NCI-H2227 treated with DMSO at 0.1 percent for 48 hours (cell line): Measurements from ENCODE around the gene OTOGL.

Source experiments
- DNase-seq: peaks from one replicate; lab custom pipeline; 2025; lab: John Stamatoyannopoulos, UW

Gene OTOGL

DNA sequence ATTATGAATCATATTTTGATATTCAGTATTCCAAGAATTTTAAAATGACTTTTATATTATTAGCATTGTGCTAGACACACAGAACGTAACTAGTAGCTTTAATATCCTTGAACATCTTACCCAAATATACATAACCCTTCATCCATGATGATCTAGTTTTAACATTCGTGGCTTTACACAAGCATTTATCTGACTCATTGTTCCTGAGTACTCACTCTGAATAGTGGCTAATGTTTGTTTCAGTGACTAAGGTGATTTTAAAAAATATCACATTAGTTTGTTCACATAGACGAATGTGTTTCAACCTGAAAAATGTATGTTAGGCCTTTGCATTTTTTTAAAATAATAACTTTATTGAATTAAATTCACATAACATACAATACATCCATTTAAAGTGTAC is 264.7 kb downstream of the OTOGL start:
- DNase-seq: no peak

DNA sequence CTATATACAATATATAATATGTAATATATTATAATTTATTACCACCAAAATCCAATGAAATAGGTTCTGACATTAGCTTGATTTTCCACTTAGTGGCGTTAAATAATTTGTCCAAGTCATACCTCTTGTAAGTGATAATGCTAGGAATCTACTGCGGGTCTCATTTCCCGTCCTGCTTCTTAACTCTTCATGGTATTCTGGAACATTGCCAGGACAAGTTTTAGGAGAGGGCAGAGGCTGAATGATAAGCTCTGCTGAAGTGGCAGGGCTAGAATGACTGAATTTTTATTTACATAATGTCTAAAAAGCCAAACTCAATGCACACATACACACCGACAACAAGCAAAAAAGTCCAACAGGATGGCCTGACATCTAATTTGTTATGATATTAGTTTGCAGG is 274.3 kb downstream of the OTOGL start:
- no peak for DNase-seq

GRCh38 chr12:80374615-80375014 is 275.3 kb downstream of the OTOGL start:
- DNase-seq: no peak

GRCh38 chr12:80377140-80377794 is 277.9 kb downstream of the OTOGL start:
- no peak for DNase-seq

- no peak for DNase-seq
These were observed 281.8 kb downstream of the OTOGL start for GRCh38 chr12:80381121-80381520.

GRCh38 chr12:80382254-80382653 is 282.9 kb downstream of the OTOGL start:
- no peak for DNase-seq

DNA sequence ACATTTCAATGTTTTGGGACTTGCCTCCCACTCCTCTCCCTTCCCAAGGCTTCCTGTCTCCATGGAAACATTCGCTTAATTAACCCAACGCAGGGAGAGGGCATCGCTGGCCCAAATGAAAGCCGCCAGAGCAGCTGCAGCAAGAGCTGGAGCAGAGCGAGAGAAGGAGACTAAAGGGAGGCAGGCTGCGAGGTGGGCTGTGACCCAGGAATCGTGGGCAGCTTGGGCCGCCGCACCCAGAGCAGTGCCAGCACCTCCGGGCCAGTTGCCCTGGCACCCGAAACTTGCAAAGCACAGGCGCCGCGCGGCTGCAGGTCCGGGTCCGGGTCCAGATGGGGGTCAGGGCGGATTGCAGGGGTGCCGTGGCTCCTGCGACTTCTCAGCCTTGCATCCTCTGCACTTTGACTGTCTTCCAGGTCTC is 301.2 kb downstream of the OTOGL start:
- peak; percentile 61 for DNase-seq

DNA sequence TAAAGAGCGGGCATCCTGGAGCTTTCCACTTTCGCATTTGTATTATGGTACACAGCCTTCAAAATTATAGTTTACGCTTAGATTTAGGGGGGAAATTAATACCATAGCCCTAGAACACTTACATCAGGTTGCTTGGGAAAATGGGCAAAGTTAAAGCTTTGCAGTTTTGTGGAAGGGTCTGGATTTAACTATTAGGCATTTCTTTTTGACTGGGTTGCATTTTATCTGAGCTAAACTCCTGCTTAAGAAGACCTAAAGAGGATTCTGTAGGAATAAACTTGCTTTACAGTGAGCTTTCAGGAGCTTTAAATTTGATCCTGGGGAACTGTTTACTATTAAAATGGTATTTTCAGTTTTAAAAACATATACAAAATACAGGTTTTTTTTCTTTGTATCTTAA is 301.9 kb downstream of the OTOGL start:
- DNase-seq: no peak

DNA sequence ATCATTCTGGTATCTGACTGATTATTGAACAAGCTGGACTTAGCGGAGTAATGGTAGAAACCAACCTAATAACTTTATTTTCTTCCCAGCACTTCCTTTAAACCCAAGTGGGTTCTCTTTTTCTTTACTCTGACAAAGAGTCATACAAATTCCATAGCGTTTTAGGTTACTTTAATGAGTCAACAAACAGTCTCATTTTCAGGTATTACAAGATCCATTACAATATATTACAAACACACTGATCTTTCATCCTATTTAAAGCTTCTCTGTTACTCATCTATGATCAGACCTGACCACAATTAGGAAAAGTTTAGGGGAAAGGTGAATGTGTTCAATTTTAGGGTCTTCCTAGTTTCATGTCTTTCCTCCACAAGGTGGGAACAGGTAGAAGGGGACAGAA is 305.3 kb downstream of the OTOGL start:
- no peak for DNase-seq

- DNase-seq: no peak
These were observed 306.9 kb downstream of the OTOGL start for GRCh38 chr12:80406253-80406652.

- DNase-seq: no peak
These were observed 312.4 kb downstream of the OTOGL start for GRCh38 chr12:80411787-80412186.

GRCh38 chr12:80412343-80412953 is 313.1 kb downstream of the OTOGL start:
- DNase-seq: peak; percentile 69

DNA sequence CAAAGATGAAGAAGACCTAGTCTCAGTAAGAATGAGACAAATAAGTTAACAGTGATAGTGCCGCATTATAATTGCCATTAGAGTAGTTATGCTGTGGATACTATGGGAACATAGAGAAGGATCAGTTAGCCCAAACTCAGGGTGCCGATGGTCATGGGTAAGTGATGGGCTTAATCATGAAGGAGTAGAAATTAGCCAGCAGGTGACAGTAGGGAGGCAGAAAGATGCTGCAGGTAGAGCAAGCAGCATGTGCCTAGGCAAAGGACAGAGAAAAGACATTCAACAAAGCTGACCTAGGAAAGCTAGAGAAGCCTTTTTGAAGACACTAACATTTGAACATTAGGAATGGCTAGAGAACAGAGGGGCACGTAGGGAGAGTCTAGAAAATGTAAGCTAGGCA is 314.1 kb downstream of the OTOGL start:
- DNase-seq: no peak

DNA sequence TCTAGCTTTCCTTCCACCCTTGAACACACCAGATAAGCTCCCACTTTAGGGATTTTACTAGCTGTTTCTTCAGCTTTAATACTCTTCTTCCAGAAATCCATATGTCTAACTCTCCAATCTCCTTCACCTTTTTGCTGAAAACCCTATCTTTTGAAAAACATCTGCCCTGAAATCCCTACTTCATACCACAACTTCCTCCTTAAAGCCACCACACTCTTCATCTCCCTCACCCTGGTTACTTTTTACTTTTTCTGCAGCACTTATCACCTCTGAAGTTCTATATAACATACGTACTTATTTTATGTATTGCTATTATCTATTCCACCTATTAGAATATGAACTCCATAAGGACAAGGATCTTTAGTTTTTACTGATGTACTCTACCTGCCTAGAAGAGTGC is 316.1 kb downstream of the OTOGL start:
- no peak for DNase-seq

DNA sequence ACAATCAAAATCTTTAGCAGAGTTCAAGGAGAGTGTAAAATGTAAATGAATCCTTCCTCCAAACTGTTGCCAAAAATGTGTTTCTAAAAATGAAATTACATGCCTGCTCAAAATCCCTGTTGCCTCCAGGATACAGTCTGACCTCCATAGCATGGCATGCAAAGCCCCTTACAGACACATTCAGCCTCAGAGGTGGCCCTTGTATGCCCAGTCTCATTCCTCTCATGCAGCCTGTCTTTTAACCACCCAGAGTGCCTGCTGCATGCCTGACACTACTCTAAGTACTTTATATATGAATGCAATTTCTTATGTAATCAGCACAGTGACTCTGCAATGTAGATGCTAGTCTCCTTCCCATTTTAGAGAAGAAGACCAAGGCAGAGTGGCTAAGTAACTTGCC is 320.3 kb downstream of the OTOGL start:
- DNase-seq: no peak

DNA sequence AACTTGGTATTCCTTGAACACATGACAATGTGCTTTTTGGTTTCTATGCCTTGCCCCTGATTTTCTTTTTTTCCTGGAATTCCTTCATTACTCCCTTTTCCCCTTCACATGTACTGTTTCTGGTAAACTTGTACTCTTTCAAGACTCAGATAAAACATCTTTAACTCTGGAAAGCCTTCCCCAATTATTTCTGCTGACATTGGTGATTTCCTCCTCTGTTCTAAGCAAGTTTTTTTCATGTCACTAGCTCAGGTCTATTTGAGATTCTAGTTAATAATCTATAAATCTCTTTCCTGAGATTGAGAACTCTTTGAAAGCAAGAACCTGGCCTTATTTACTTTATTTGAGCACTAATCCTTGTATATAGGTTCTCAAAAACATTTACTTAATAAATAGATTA is 320.7 kb downstream of the OTOGL start:
- DNase-seq: no peak

GRCh38 chr12:80422550-80422949 is 323.2 kb downstream of the OTOGL start:
- DNase-seq: no peak
